OCI-LY3 (cell line): ENCODE data around the gene HORMAD2.
"Not testable (repeated sequence)": the region's sequence is repeated elsewhere in the genome, so short reads cannot be mapped to it uniquely, and the experiment has no call there.

ENCODE experiments used
- EZH2phosphoT487 ChIP-seq: fragments of 200-600 bp; shearing (Covaris generic); IDR thresholded peaks from 2 replicates; pipeline ENCODE4 v1.6.1; 2018; ENCODE audit warnings: antibody characterized with exemption, mixed run types, low read depth
- TF ChIP-seq, protein P1 (sequence below): fragments of 200-600, 300-600 bp; sonication (generic); IDR thresholded peaks from 2 replicates; pipeline ENCODE4 v1.5.1; 2014; ENCODE audit warnings: antibody characterized with exemption, low read length, low read depth

DNA sequence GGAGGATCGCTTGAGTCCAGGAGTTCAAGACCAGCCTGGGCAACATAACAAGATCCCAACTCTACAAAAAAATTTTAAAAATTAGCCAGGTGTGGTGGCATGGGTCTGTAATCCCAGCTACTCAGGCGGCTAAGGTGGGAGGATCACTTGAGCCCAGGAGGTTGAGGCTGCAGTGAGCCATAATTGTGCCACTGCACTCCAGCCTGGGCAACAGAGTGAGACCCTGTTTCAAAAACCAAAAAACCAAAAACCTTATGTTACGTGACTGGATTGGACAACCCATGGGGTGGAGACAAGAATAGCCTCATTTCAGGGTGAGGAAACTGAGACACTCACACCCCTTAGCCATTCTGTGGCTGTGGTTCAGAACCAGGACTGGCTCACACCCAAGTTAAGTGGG, 136.0 kb downstream of the HORMAD2 start:
- TF ChIP-seq, protein P1, sequence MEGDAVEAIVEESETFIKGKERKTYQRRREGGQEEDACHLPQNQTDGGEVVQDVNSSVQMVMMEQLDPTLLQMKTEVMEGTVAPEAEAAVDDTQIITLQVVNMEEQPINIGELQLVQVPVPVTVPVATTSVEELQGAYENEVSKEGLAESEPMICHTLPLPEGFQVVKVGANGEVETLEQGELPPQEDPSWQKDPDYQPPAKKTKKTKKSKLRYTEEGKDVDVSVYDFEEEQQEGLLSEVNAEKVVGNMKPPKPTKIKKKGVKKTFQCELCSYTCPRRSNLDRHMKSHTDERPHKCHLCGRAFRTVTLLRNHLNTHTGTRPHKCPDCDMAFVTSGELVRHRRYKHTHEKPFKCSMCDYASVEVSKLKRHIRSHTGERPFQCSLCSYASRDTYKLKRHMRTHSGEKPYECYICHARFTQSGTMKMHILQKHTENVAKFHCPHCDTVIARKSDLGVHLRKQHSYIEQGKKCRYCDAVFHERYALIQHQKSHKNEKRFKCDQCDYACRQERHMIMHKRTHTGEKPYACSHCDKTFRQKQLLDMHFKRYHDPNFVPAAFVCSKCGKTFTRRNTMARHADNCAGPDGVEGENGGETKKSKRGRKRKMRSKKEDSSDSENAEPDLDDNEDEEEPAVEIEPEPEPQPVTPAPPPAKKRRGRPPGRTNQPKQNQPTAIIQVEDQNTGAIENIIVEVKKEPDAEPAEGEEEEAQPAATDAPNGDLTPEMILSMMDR, result not testable (repeated sequence)
- TF ChIP-seq EZH2phosphoT487, result not testable (repeated sequence)
